ENCODE data around the gene TERT. TPM values are rescaled to one million over a fixed set of nuclear protein-coding genes. Genes with fewer than 3 reads are reported as not detected.

The TERT gene
- total RNA-seq, 4 donors from 2014 or later, result not detected

DNA sequence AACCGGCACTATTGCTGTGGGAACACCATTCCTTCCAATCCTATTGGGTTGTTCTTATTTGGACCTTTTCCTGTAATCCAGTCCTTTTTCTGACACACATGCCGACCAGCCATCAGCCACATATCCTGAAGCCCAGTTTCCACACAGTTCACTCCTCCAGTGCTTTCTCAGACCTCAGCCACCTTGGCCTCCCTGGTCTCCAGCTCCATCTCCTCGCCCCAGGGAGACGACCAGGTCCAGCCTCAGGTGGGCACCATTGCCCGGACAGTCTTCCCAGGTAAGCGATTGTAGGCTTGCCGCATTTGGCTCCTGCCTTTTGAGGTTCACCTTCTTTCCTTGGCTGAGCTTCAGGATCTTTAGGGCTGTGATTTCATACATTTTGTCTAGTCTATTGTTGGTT is 15.2 kb upstream of the TERT start:
- Histone ChIP-seq H3K4me1 (peaks cover 0 to 2% (median 0%) of the 10 kb centered on the region in 3 donors), H3K27ac (no peak overlapping the region), H3K27me3 (peaks cover 28% of the 10 kb centered on the region), H3K4me3 (no peak overlapping the region), H3K9me3 (no peaks in the 10 kb centered on the region), H3K36me3 (no peaks in the 10 kb centered on the region)
- no peak for TF ChIP-seq EP300 (IDR thresholded peaks at IDR 0.05)
- no peak for ATAC-seq
- WGBS, 2 donors (ENCODE audit: low coverage in 1 of 2), result 86 to 88% methylated on average over 5 to 7 of the region's 7 CpGs

DNA sequence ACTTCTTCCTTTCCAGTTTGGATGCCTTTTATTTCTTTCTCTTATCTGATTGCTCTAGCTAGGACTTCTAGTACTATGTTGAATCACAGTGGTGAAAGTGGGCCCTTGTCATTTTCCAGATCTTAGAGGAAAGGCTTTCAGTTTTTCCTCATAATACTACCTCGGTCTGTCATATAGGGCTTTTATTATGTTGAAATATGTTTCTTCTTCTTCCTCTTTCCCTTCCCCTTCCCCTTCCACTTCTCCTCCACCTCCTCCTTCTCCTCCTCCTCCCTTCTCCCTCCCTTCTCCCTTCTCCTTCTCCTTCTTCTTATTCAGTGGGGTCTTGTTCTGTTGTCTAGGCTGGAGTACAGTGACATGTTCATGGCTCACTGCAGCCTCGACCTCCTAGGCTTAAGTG is 9.2 kb upstream of the TERT start:
- WGBS, 2 donors (ENCODE audit: low coverage in 1 of 2), result 65 to 82% methylated on average over 2 of the region's 2 CpGs
- no peaks in the 10 kb centered on the region for H3K4me1 ChIP-seq
- no peak overlapping the region for H3K27ac ChIP-seq
- H3K4me3 ChIP-seq, result no peak overlapping the region
- peaks cover 0 to 3% (median 0%) of the 10 kb centered on the region in 3 donors for H3K9me3 ChIP-seq
- no peaks in the 10 kb centered on the region for H3K36me3 ChIP-seq
- TF ChIP-seq POLR2AphosphoS5 (IDR thresholded peaks at IDR 0.05) (no peak), EP300 (IDR thresholded peaks at IDR 0.05) (no peak), POLR2A (IDR thresholded peaks at IDR 0.05) (no peak)
- TF ChIP-seq, protein P1, sequence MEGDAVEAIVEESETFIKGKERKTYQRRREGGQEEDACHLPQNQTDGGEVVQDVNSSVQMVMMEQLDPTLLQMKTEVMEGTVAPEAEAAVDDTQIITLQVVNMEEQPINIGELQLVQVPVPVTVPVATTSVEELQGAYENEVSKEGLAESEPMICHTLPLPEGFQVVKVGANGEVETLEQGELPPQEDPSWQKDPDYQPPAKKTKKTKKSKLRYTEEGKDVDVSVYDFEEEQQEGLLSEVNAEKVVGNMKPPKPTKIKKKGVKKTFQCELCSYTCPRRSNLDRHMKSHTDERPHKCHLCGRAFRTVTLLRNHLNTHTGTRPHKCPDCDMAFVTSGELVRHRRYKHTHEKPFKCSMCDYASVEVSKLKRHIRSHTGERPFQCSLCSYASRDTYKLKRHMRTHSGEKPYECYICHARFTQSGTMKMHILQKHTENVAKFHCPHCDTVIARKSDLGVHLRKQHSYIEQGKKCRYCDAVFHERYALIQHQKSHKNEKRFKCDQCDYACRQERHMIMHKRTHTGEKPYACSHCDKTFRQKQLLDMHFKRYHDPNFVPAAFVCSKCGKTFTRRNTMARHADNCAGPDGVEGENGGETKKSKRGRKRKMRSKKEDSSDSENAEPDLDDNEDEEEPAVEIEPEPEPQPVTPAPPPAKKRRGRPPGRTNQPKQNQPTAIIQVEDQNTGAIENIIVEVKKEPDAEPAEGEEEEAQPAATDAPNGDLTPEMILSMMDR (IDR thresholded peaks at IDR 0.05), result no peak
- peaks cover 10% of the 10 kb centered on the region for H3K27me3 ChIP-seq
- no peak for ATAC-seq

DNA sequence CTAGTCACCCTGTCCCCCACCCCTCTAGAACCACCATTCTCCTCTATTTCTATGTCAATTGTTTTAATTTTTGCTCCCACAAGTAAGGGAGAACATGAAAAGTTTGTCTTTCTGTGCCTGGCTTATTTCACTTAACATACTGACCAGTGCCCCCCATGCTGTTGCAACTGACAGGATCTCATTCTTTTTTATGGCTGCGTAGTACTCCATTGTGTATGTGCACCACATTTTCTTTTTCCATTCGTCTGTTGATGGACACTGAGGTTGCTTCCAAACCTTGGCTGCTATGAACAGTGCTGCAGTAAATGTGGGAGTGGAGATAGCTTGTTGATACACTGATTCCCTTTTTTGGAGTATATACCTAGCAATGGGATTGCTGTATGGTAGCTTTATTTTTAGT is 7.4 kb upstream of the TERT start:
- no peak for TF ChIP-seq POLR2A (IDR thresholded peaks at IDR 0.05)
- no peak for TF ChIP-seq POLR2AphosphoS5 (IDR thresholded peaks at IDR 0.05)
- TF ChIP-seq EP300 (IDR thresholded peaks at IDR 0.05), result no peak
- TF ChIP-seq, protein P1 (IDR thresholded peaks at IDR 0.05), result no peak
- peaks cover 0 to 3% (median 0%) of the 10 kb centered on the region in 3 donors for H3K9me3 ChIP-seq
- 90 to 100% methylated on average over 1 to 2 of the region's 2 CpGs for WGBS, 2 donors (ENCODE audit: low coverage in 1 of 2)
- no peaks in the 10 kb centered on the region for H3K36me3 ChIP-seq
- H3K27ac ChIP-seq, result no peak overlapping the region
- no peak overlapping the region for H3K4me3 ChIP-seq
- peaks cover 28% of the 10 kb centered on the region for H3K27me3 ChIP-seq
- ATAC-seq, result no peak
- no peaks in the 10 kb centered on the region for H3K4me1 ChIP-seq

DNA sequence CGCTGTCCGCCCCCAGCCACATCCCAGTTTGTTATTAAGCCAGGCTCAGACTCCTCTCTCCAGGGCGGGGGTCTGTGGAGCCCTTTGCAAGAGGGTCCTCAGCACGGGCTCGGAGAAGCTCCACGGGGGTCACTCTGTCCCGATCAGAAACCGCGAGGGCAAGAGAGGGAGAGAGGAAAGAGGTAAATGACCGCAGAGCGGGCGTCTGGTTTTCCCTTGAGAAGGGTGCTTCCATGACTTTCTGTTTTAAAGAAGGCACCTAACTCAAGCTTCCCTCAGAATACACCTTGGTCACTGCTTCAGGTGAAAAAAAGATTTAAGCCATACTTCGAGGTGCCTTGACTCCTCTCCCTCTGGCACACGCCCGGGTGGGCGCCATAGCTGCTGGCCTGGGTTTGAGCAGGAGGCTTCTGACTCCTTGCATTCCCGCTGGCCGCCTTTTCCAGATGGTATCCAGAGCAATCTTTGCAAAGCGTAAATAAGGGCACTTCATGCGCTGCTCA is 5.8 kb upstream of the TERT start:
- Histone ChIP-seq H3K27ac (no peak overlapping the region), H3K36me3 (no peaks in the 10 kb centered on the region), H3K4me1 (no peaks in the 10 kb centered on the region), H3K27me3 (peaks cover 42% of the 10 kb centered on the region), H3K9me3 (peaks cover 0 to 3% (median 0%) of the 10 kb centered on the region in 3 donors), H3K4me3 (no peak overlapping the region)
- WGBS, 2 donors (ENCODE audit: low coverage in 1 of 2), result 72 to 85% methylated on average over 5 of the region's 20 CpGs
- TF ChIP-seq POLR2AphosphoS5 (IDR thresholded peaks at IDR 0.05), result no peak
- TF ChIP-seq EP300 (IDR thresholded peaks at IDR 0.05), result no peak
- TF ChIP-seq, protein P1 (IDR thresholded peaks at IDR 0.05), result no peak
- no peak for TF ChIP-seq POLR2A (IDR thresholded peaks at IDR 0.05)
- ATAC-seq, result no peak

DNA sequence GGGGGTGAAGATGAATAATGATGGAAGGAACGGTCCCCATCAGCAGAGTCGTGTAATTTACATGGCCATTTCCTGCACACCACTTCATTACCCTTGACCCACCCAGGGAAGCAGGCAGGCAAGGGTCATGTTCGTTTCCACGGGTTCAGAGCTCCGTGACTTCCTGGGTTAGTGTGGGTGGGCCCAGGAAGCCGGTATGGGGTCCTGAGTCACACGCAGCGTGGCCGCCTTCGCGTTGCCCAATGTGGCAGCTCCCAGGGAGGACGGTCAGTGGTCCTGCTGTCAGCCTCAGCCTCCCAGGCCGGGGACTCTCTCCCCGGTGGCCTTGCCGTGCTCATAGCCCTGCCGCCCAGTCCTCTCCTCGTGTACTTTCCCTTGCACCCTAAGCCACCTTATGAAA is 5.1 kb upstream of the TERT start:
- no peak overlapping the region for H3K27ac ChIP-seq
- H3K4me1 ChIP-seq, result peaks cover 0 to 4% (median 0%) of the 10 kb centered on the region in 3 donors
- WGBS, 2 donors (ENCODE audit: low coverage in 1 of 2), result 67 to 85% methylated on average over 6 to 7 of the region's 17 CpGs
- no peak for TF ChIP-seq POLR2AphosphoS5 (IDR thresholded peaks at IDR 0.05)
- TF ChIP-seq EP300 (IDR thresholded peaks at IDR 0.05), result no peak
- TF ChIP-seq, protein P1 (IDR thresholded peaks at IDR 0.05), result no peak
- no peak for TF ChIP-seq POLR2A (IDR thresholded peaks at IDR 0.05)
- H3K9me3 ChIP-seq, result peaks cover 0 to 3% (median 0%) of the 10 kb centered on the region in 3 donors
- no peak overlapping the region for H3K4me3 ChIP-seq
- ATAC-seq, result no peak
- peaks cover 49% of the 10 kb centered on the region for H3K27me3 ChIP-seq
- H3K36me3 ChIP-seq, result no peaks in the 10 kb centered on the region

Measured in gastroesophageal sphincter (tissue), 4 donors.